ENCODE results near the gene SLC4A2.

Gene SLC4A2

GRCh38 chr7:151125470-151125845, 66.1 kb downstream of the SLC4A2 start:
- Histone ChIP-seq H3K36me3 (ENCODE audit: control insufficient read depth, low read depth, low read length) (peaks cover 2% of the 10 kb centered on the region), H3K9ac (ENCODE audit: low read length) (no peak overlapping the region), H3K4me1 (ENCODE audit: control insufficient read depth, low read depth, low read length) (peaks cover 7% of the 10 kb centered on the region), H3K9me3 (ENCODE audit: control insufficient read depth, low read depth, low read length) (no peaks in the 10 kb centered on the region), H3K27me3 (ENCODE audit: control insufficient read depth, insufficient read depth, low read length) (peaks cover 20% of the 10 kb centered on the region), H3K4me3 (ENCODE audit: low read length) (peak overlapping the region; percentile 60), H3K27ac (ENCODE audit: low read length) (no peak overlapping the region)

DNA sequence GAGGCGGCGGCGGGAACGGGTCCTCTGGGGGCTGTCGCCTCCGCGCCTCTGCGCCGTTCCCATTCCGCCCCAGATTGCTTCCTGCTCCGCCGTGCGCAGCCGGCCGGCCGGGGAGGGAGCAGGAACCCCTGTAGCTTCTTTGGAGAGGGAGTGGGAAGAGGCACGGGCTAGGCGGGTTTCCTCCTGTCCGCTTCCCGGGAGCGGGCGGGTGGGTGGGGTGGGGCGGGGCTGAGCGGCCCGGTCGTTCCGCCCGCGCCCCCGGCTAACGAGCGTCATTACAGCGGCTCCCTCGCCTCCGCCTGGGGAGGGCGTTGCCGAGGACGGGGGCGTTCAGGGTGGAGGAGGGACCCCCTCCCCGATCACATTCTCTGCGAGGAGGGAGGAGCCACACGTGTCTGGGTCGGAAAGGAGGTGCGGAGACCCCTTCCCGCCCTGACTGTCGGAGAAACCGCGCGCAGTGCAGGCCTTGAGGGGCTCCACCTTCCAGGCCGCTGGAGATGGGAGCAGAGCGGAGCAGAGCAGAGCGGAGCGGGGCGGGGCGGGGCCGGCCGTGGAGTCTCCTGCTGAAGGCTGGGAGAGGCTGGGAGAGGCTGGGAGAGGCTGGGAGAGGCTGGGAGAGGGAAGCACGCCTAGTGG, 66.6 kb downstream of the SLC4A2 start:
- peak overlapping the region; percentile 60 for H3K4me3 ChIP-seq (ENCODE audit: low read length)
- no peak overlapping the region for H3K27ac ChIP-seq (ENCODE audit: low read length)
- H3K9ac ChIP-seq (ENCODE audit: low read length), result no peak overlapping the region
- peaks cover 7% of the 10 kb centered on the region for H3K4me1 ChIP-seq (ENCODE audit: control insufficient read depth, low read depth, low read length)
- no peaks in the 10 kb centered on the region for H3K9me3 ChIP-seq (ENCODE audit: control insufficient read depth, low read depth, low read length)
- peaks cover 20% of the 10 kb centered on the region for H3K27me3 ChIP-seq (ENCODE audit: control insufficient read depth, insufficient read depth, low read length)
- H3K36me3 ChIP-seq (ENCODE audit: control insufficient read depth, low read depth, low read length), result no peaks in the 10 kb centered on the region

Measured in iPS-18a (cell line).